ENCODE measurements around the gene RTKN. TPM values are rescaled to one million over a fixed set of nuclear protein-coding genes. Genes with fewer than 3 reads are reported as not detected.

Gene RTKN
- total and polyA plus RNA-seq, 2 experiments from 2014 or later: 13.5 to 14.5 TPM

GRCh38 chr2:74454654-74455511 lies 13.1 kb upstream of the RTKN start, which contains the start of gene INO80B:
TSS of gene INO80B (plus strand) at chr2:74455087. CDS start at chr2:74455117, 30 bp downstream.
- no peaks in the 10 kb centered on the region for H3K9me2 ChIP-seq (ENCODE audit: insufficient read depth)
- H3K9me3 ChIP-seq (ENCODE audit: low read depth): no peaks in the 10 kb centered on the region
- peaks cover 9% of the 10 kb centered on the region for H3K4me1 ChIP-seq (ENCODE audit: insufficient read depth)
- peak within 1 kb of the TSS; percentile 24 for H3K27ac ChIP-seq
- DNase-seq: peak; percentile 99
- no peak for TF ChIP-seq EZH2 (IDR thresholded peaks at IDR 0.05; ENCODE audit: insufficient read depth, poor library complexity, severe bottlenecking)
- no peak for TF ChIP-seq EZH2phosphoT487 (IDR thresholded peaks at IDR 0.05; ENCODE audit: insufficient read depth, low read depth)
- H3K9ac ChIP-seq: peak within 1 kb of the TSS; percentile 81
- in situ Hi-C loops (cut with MboI): no loop called here
- H3K4me3 ChIP-seq: peak within 1 kb of the TSS; percentile 90
- H2AFZ ChIP-seq: peak within 1 kb of the TSS; percentile 90
- H3F3A ChIP-seq (ENCODE audit: insufficient read depth): peaks cover 7% of the 10 kb centered on the region; the same call in 1 of the 2 replicates
- 2% methylated on average over 40 of the region's 40 CpGs for WGBS, 2 experiments (ENCODE audit: low coverage in 1 of 2, low lambda C conversion rate in 2 of 2, missing lambda C conversion rate in 2 of 2)
- H3K27me3 ChIP-seq (replicated peaks; ENCODE audit: insufficient read depth): no peaks in the 10 kb centered on the region
- H3K4me2 ChIP-seq (ENCODE audit: unreplicated experiment): peak within 1 kb of the TSS; percentile 80
- no peaks in the 10 kb centered on the region for H4K20me1 ChIP-seq (ENCODE audit: insufficient read depth)
- H3K79me2 ChIP-seq (ENCODE audit: insufficient read depth): peaks cover 30% of the 10 kb centered on the region
- no peaks in the 10 kb centered on the region for H3K36me3 ChIP-seq (ENCODE audit: low read depth)

GRCh38 chr2:74450570-74451190 lies 8.9 kb upstream of the RTKN start:
- no peak overlapping the region for H3K27ac ChIP-seq
- no peaks in the 10 kb centered on the region for H4K20me1 ChIP-seq (ENCODE audit: insufficient read depth)
- peaks cover 3% of the 10 kb centered on the region for H3K4me1 ChIP-seq (ENCODE audit: insufficient read depth)
- DNase-seq: no peak
- H3F3A ChIP-seq (ENCODE audit: insufficient read depth): no peaks in the 10 kb centered on the region
- peaks cover 7% of the 10 kb centered on the region for H3K79me2 ChIP-seq (ENCODE audit: insufficient read depth)
- H3K4me3 ChIP-seq: no peak overlapping the region
- 72 to 74% methylated on average over 3 of the region's 3 CpGs for WGBS, 2 experiments (ENCODE audit: low coverage in 1 of 2, low lambda C conversion rate in 2 of 2, missing lambda C conversion rate in 2 of 2)
- H2AFZ ChIP-seq: no peak overlapping the region
- H3K27me3 ChIP-seq (replicated peaks; ENCODE audit: insufficient read depth): no peaks in the 10 kb centered on the region
- H3K4me2 ChIP-seq (ENCODE audit: unreplicated experiment): no peak overlapping the region
- H3K36me3 ChIP-seq (ENCODE audit: low read depth): no peaks in the 10 kb centered on the region
- no peaks in the 10 kb centered on the region for H3K9me2 ChIP-seq (ENCODE audit: insufficient read depth)
- no peaks in the 10 kb centered on the region for H3K9me3 ChIP-seq (ENCODE audit: low read depth)
- no peak for TF ChIP-seq EZH2 (IDR thresholded peaks at IDR 0.05; ENCODE audit: insufficient read depth, poor library complexity, severe bottlenecking)
- no peak for TF ChIP-seq EZH2phosphoT487 (IDR thresholded peaks at IDR 0.05; ENCODE audit: insufficient read depth, low read depth)
- in situ Hi-C loops (cut with MboI): no loop called here
- no peak overlapping the region for H3K9ac ChIP-seq

DNA sequence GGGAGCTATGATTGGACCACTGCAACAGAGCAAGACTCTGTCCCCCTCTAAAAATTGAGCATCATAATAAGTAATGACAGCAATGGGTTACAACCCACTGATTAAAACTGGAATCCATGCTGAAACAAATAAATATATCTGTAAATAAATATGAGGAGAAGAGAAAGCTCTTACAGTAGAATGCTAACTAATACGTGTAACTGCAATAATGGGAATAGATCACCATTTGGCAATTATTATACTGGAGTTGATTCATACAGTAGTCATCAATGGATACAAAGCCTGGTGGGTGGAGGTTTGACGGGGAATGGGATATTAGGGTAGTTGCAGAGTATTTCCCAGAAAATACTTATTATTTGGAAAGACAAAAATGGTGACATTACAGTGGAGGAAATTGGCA lies 7.0 kb upstream of the RTKN start:
- Histone ChIP-seq H3K9me2 (ENCODE audit: insufficient read depth) (no peaks in the 10 kb centered on the region), H3K36me3 (ENCODE audit: low read depth) (no peaks in the 10 kb centered on the region), H2AFZ (no peak overlapping the region), H3K4me3 (no peak overlapping the region), H3K27me3 (replicated peaks; ENCODE audit: insufficient read depth) (no peaks in the 10 kb centered on the region), H3K27ac (no peak overlapping the region), H4K20me1 (ENCODE audit: insufficient read depth) (no peaks in the 10 kb centered on the region), H3F3A (ENCODE audit: insufficient read depth) (0 out of 2 replicates have a peak, but pooled peaks cover 3% of the 10 kb centered on the region), H3K9me3 (ENCODE audit: low read depth) (no peaks in the 10 kb centered on the region), H3K4me1 (ENCODE audit: insufficient read depth) (0 out of 2 replicates have a peak, but pooled peaks cover 3% of the 10 kb centered on the region), H3K4me2 (ENCODE audit: unreplicated experiment) (no peak overlapping the region), H3K9ac (no peak overlapping the region), H3K79me2 (ENCODE audit: insufficient read depth) (no peaks in the 10 kb centered on the region)
- WGBS, 2 experiments (ENCODE audit: low coverage in 1 of 2, low lambda C conversion rate in 2 of 2, missing lambda C conversion rate in 2 of 2): 0% methylated on average over 2 of the region's 2 CpGs
- in situ Hi-C loops (cut with MboI): no loop called here
- DNase-seq: peak; percentile 67
- no peak for TF ChIP-seq EZH2phosphoT487 (IDR thresholded peaks at IDR 0.05; ENCODE audit: insufficient read depth, low read depth)
- TF ChIP-seq EZH2 (IDR thresholded peaks at IDR 0.05; ENCODE audit: insufficient read depth, poor library complexity, severe bottlenecking): no peak

DNA sequence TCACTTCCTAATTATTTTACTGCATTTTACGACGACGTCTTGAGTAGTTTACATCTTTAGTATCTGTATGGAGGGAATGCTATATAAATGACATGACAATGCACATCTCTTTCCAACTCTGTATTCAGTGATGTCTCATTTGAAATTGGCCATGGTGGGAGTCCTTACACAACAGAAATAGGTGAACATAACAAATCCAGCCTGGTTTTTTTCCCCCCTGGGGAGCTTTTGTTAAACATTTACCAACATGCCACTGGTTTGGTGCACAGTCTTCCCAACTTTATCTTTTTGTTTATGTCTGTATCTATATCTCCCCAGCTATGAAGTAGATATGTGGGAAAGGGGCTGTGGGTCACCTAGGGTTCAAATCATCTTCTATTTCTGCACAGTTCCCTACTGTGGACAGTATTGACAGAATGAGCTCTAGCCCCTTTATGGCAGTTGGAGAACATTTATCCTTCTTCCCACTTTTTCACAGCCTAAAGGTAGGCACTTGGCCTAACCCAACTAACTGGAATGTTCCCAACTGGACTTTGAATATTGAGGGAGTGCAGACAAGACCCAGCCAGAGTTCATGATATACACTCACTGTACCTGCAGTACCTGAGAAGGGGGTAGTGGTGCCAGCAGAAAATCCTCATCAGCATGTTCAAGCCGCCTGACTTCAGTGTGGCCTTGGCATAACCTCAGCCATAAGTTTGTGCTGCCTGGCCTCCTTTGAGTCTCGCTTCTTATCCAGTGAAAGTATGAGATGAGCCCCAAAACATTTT lies 5.7 kb upstream of the RTKN start:
- no peak for TF ChIP-seq EZH2 (IDR thresholded peaks at IDR 0.05; ENCODE audit: insufficient read depth, poor library complexity, severe bottlenecking)
- no peak for TF ChIP-seq EZH2phosphoT487 (IDR thresholded peaks at IDR 0.05; ENCODE audit: insufficient read depth, low read depth)

More for the DNA sequence above, 5.7 kb upstream of the RTKN start:
- Histone ChIP-seq H3K27ac (no peak overlapping the region), H3K4me2 (ENCODE audit: unreplicated experiment) (no peak overlapping the region), H3K9ac (no peak overlapping the region), H3K9me3 (ENCODE audit: low read depth) (no peaks in the 10 kb centered on the region), H3K36me3 (ENCODE audit: low read depth) (no peaks in the 10 kb centered on the region), H4K20me1 (ENCODE audit: insufficient read depth) (no peaks in the 10 kb centered on the region), H3K4me1 (ENCODE audit: insufficient read depth) (0 out of 2 replicates have a peak, but pooled peaks cover 4% of the 10 kb centered on the region), H3F3A (ENCODE audit: insufficient read depth) (0 out of 2 replicates have a peak, but pooled peaks cover 4% of the 10 kb centered on the region), H3K27me3 (replicated peaks; ENCODE audit: insufficient read depth) (no peaks in the 10 kb centered on the region), H2AFZ (no peak overlapping the region), H3K9me2 (ENCODE audit: insufficient read depth) (no peaks in the 10 kb centered on the region), H3K4me3 (no peak overlapping the region), H3K79me2 (ENCODE audit: insufficient read depth) (no peaks in the 10 kb centered on the region)
- 74 to 75% methylated on average over 5 of the region's 5 CpGs for WGBS, 2 experiments (ENCODE audit: low coverage in 1 of 2, low lambda C conversion rate in 2 of 2, missing lambda C conversion rate in 2 of 2)
- no peak for DNase-seq
- in situ Hi-C loops (cut with MboI): no loop called here
